DMS153 treated with DMSO at 0.1 percent for 48 hours (cell line): ENCODE measurements around the gene GPM6B.

Experiments used
- DNase-seq: peaks from one replicate; lab custom pipeline; 2025; ENCODE audit not compliant: unreplicated experiment; lab: John Stamatoyannopoulos, UW

GPM6B gene, protein sequence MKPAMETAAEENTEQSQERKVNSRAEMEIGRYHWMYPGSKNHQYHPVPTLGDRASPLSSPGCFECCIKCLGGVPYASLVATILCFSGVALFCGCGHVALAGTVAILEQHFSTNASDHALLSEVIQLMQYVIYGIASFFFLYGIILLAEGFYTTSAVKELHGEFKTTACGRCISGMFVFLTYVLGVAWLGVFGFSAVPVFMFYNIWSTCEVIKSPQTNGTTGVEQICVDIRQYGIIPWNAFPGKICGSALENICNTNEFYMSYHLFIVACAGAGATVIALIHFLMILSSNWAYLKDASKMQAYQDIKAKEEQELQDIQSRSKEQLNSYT

DNA sequence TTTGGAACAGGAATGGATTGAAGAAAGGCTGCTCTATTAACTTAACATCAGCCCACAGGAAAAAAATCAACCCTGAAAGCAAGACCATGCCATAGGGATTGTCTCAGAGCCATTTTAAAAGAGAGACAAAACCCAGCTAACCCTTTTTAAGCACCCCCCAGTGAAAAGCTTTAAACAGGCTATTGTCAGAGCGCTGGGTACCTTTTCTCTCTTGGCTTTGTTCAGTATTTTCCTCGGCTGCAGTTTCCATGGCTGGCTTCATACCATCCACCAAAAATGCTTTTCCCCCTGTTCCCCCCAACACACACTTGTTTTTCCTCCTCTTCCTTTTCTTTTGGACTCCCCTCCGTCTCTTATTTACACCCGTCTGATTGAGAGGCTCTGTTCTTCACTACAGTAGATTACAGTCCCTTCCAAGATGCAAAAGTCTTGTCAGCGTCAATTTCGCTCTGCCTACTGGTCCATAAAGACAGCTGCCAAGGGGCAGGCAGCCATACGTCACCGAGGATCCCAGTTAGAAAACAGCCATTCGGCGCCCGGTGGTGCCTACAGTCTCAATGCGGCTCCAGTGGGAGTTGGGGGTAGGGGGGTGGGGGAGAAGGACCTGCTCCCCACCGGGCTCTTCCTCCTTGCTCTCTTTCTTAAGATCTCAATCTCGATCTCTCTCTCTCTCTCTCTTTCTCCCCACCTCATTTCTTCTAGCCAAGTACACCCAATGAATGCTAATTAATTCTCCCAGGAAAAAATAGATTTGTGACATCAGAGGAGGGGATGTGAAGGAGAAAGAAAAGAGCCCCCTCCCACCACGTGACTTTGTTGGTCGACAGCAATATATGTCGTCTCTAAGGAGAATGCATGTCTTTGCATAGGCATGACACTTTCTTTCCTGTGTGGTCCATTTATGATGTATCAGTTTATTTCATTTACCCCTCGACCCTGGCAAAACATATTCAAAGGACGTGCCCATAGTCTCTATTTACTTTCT is at the start of gene GPM6B:
Gene GPM6B, minus strand, starts transcription at position 451 of the 985 bp plus-strand sequence. Its CDS starts 189 bp downstream, at position 262.
- no peak for DNase-seq

DNA sequence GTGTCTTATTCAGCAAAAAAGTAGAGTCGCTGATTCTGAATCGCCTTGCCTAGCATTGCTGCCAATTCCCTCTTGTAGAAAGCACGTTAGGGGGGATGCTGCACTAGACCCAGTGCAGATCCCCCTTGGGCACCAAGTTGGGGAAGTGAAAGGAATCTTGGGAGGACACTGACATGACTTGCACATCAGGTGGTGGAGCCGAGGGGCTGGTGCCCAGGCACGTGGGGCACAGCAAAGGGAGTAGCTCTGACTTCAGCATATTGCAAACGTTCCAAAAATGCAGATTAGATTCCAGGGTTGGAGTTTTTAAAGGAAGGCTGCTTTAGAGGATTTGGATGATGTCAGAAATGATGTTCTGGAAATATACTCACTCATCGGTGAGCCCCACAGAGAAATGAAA is 47.4 kb upstream of the GPM6B start:
- DNase-seq: no peak

DNA sequence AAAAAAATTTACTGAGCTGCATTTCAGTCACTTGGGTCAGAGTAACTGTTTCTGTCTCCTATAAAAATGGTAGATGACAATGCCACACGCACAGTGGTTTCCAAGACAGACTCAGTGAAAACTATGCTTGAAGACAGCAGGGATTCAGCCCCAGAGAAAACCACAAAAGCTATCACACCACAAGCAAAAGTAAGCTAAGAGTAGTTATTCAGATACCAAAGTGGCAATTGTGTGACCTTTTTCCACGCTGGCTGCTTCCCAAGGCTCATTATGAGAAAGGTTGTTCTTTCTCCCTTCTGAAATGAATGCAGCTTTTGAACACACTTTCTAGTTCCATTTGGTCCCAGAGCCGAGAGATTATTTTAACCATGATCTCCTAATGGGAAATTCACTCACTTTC is 46.4 kb upstream of the GPM6B start:
- no peak for DNase-seq

DNA sequence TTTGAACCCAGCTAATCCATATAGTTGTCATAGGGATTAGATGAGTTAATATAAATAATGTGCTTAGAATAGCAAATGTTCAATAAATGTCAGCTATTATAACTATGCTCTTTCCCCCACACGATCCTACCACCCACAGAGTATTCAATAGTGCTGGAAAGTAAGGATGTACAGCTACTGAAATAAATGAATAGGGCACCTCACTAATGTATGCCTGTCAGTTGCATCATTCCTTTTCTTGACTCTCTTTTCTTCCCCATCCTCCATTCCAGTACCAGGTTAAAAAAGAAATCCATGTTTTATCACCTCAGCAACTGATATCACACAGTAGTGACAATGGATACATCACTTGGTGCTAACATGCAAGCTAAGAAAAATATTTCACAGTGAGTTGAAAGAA is 42.8 kb upstream of the GPM6B start:
- DNase-seq: no peak

DNA sequence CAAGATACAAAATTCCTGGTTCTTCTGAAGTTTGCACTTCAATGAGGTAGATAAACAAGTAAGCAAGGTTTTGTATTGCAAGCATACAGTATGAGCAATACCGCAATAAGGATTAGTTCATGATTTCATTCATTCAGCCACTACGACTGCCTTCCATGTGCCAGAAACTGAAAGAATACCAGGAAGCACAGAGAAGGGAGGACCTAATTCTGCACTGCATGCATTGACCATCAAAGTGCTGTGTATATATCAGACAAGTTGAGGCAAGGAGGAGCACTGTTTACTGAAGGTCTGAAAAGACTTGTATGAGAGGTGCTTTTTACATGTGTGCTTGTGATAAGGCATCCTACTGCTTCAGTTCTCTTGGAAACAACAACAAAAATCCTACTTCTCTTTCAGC is 40.9 kb upstream of the GPM6B start:
- no peak for DNase-seq

DNA sequence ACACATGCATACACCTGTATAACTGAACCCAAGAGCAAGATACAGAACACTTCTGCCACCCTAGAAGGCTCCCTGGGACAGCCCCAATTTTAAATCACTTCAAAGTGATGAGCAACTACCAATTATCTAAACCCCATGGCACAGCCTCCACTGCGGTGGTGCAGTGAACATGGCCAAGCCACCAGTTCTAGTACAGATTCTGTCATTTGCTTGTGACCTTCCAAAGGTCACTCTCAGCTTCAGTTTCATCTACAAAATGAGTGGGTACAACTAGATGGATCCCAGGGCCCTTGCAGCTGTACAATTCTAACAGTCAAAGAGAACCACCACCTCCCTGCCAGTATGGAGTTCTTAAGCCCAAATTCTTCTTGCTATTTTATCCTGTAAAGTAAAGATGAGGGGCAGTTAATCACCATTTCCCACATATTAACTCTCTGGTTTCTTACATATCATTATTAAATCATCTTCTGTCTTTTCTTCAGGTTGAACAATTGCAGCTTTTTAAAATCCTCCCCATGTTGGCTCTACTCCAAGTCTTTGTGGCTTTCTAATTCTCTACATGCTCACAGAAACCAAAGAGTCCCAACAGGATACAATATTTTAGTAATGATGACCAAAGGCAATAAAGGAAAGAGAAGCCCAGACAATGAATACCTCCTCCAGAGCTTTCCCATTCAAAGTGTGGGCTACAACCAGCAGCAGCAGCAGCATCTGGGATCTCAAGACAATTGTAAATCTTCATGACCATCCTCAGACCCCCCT is 39.0 kb upstream of the GPM6B start:
- no peak for DNase-seq

DNA sequence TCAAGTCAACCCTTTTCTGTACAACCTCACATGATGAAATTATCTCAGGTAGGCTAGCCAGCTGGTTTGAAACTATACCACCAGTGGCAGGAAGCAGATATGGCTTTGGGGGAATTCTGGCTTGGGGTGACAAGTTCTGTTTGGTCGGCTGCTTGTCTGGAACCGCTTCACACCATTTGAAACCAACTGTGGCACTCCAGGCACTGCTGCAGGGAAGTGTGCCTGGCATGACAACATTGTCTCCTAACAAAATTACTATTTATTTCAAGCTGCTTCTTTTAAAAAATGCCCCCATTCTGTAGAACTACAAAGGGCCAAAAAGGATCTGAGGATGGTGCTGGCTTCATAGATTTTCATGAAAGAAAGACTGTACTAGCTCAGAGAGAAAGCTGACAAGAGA is 37.1 kb upstream of the GPM6B start:
- DNase-seq: no peak

DNA sequence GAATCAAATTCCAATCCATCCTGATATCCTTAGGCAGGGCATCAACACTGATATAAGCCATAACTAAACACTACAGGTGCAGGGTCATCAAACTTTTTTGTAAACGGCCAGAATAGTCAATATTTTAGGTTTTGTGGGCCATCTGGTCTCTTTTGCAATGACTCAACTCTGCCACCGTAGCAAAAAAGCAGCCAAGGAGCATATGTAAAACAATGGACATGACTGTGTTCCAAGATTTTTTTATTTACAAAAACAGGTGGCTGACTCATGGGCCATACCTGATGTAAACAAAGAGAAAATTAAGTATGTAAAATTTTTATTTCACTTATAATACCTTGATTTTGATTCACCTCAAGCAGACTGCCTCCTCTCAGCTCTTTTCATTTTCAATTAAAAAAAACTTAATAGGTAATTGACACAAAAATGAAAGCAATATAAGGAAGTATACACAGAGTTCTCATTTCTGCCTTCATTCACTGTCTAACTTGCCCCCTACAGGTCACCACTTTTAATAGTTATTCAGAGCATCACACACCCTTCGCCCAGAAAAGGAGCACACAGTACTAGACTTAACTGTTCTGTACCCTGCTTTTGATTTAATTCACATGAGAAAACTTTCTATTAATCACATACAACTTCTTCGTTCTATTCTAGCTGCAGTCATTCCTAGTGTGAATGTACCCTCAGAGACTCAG is 35.3 kb upstream of the GPM6B start:
- no peak for DNase-seq

DNA sequence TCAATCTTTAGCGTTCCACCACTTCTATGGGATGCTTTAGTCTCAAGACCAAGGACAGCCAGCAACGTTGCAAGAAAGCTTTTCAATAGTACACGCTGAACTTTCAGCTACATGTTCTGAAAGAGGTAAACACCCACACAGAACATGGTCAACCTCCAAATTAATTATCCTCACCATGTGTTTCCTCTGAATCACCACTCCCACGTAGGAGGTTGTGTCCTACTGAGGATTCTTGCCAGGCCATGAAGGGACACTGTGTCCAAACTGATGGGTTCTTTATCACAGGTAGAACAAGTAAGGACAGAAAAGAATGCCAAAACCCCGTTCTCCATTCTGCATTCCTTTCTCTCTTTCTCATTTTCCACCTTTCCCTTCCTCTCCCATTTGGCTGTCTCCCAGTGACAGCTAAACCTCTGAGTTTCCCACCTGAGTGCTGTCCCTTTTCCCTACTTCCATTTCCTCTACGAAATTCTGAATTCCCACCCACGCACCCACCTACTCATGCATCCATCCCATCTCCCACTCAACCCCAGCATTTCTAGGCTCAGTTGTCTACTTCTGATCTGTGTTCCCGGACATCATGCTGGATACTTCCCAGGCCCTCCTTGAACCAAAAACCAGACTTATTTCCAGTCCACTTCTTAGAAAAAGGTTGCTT is 29.0 kb upstream of the GPM6B start:
- DNase-seq: no peak

DNA sequence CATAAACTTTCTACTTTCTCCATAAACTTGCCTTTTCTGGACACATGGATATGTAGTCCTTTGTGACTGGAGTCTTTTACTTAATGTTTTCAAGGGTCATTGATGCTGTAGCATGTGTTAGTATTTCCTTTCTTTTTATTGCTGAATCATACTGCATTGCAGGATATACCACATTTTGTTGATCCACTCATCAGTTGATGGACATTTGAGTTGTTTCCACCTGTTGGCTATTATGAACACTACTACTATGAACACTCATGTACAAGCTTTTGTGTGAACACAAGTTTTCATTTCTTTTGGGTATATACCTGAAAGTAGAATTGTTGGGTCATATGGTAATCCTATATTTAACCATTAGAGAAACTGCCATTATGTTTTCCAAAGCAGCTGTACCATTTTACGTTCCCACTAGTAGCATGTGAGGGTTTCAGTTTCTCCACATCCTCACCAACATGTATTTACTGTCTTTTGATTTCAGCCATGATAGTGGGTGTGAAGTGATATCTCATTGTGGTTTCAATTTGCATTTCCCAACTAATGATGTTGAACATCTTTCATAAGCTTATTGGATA is 26.3 kb upstream of the GPM6B start:
- no peak for DNase-seq

DNA sequence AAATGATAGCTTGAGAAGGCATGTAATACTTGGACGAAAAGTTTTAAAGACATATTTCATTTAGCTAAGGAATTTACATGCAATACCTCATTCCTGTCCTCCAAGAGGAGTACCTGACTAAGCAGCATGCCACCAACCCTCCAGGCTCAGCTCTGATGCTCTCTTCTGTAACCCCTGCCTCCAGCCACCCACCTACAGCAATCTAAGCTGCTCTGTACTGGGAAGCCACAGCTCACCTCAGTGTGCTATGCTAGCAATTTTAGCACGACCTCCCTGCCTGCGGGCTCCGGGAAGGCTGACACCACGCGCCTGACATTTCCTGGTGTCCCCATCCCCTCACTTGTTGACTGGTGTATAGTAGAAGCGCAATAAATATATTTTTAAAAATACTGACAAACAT is 23.2 kb upstream of the GPM6B start:
- DNase-seq: no peak

DNA sequence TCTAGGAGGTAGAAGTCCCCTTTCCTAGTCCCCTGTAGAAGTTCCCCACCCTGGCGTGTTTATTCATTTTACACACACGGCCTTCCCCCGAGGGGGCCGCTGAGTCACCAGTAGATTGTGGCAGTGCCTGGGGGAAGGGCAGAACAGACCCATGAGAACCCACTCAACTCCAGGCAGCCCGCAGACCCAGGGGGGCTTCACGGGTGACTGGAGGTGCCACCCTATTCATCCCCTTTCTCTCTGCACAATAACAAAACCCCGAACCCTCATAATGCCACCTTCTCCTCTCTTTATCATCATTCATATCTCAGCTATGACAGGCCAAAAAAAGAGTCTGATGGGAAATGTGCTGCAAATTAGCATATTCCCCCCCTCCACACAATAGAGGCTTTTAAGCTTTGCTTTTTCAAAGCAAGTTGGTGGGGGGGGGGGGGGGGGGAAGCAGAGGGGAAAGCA is 20.4 kb upstream of the GPM6B start:
- DNase-seq: no peak

DNA sequence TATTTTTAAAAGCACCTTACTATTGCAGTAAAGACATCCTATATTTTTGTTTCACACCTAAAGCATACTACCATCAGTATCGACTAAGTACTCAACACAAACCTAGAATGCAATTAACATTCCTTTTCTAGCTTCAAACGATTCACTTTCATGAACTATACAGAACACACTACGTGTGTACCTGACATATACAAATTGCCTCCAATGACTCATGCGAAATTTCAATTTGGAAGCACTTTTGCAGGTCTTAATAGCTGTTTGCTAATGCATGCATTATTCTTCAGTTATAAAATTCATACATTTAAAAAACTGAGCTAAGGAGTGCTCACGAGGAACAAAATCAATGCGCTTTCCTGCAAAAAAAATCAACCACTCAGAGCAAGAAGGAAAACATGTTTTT is 19.7 kb upstream of the GPM6B start:
- DNase-seq: no peak

DNA sequence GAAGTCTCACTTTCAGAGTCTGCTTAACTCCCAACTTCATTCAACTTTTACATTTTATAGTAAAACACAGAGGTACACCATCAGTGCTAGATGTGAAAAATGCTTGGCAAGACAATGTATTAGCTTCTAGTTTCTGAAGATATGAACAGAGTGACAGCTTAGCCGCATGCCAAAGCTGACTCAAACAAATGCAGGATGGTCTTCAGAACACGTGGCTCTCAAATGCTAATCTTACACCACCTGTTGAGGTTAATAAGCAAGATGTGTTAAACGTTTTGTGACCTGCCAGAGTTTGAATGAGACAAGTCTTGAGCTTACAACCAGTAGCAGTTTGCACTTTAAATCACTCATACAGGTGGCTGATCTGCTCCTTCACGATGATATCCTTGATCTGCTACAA is 18.9 kb upstream of the GPM6B start:
- no peak for DNase-seq

DNA sequence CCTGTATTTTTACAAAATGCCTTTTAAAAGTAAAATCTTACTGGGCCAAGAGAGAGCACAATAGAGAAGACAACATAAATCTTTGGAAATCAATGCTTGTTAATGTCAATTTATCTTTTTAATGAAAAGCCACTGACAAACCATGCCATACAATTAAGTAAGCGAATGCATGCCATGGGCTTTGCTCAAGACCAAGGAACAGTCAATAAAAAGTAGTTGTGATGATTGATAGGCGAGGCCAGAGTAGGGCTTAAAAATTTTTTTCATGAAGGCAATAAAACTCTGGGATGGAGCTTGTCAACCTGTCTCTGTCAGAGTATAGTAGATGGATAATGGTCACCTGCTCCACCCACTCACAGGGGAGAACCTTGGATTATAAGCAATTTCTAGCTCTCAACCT is 17.5 kb upstream of the GPM6B start:
- DNase-seq: no peak

DNA sequence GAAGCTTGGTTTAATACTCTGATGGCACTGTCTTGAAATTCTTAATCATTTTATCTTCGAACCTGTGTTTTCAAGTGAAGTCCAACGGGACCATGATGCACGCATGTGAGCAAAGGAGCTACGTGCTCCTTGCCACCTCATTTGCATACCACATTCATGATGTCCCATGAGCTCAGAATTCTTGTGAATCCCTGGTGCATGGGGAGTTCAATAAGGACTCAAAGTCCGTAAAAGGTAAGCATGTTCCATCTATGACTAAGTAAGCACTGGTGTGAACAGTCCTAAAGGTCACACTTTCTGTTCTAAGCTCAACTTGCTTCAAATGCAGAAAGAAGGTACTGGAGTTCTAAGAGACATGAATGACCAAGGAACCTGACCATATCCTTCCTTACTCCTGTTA is 13.1 kb upstream of the GPM6B start:
- no peak for DNase-seq

DNA sequence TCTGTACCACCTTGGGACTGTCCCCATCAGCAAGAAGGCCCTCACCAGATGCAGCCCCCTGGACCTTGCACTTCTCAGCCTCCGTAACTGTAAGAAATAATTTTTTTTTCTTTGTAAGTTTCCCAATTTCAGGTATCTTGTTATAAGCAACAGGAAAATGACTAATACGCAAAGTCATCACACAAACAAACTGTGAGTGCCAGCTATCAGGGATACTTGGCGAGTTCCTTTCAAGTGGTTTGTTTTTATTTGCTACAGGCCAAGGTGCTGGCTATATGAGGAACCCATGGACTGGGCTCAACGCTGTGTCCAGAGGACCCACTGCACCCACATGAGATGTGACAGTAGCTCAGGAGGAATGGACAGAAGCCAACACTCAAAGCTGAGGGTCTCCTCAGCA is 11.5 kb upstream of the GPM6B start:
- DNase-seq: no peak

DNA sequence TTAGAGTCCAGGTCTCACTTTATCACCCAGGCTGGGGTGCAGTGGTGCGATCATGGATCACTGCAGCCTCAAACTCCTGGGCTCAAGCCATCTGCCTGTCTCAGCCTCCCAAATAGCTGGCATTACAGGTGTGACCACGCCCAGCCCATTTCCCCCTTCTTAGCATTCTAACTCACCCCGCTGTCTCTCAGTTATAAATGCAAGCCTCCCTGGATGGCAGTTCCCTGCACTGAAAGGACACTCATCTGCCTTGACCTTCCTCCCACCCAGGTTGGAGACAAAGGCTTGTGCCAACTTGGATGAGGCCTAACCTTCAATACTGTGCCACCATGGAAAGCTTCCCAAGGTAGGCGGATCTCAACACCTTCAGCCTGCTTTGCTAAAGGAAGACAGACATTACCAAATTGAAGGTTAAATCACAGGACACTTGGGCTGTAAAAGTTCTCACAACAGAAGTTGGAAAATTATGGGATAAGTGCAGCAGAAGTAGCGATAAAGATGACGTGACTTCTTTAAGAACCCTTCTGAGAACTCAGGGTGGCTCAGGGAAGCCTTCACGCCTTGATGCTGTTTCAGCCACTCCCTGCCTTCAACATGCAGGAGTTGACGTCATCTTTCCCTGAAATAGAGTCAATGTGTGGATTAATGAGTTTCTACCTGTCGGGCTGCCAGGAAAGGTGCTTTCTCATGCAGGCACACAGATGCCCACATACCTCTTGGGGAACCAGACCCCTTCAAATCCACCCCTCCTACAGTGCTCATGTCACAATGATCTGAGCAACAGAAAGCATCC is 10.6 kb upstream of the GPM6B start:
- DNase-seq: no peak

DNA sequence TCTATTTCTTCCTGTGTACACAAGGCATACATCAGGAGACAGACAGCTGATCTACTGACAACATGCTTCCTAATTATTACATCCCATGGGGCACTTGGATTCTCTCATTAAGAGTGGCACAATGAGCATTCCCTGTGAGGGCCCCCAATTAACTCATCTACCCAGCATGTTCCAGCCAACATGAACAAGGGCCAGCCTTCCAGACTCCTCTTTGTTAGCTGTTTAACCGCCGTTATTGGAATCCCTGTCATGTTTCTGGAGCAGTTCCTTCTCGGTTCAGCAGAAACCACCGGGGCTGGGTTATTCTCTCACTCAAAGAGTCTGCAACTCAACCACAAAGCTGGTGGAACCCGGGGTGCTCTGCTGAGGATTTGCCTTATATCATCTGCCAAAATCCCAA is 9.9 kb upstream of the GPM6B start:
- no peak for DNase-seq
